ENCODE data around the gene LGR5.
"Not testable (repeated sequence)": the region's sequence is repeated elsewhere in the genome, so short reads cannot be mapped to it uniquely, and the experiment has no call there.

Gene LGR5

DNA sequence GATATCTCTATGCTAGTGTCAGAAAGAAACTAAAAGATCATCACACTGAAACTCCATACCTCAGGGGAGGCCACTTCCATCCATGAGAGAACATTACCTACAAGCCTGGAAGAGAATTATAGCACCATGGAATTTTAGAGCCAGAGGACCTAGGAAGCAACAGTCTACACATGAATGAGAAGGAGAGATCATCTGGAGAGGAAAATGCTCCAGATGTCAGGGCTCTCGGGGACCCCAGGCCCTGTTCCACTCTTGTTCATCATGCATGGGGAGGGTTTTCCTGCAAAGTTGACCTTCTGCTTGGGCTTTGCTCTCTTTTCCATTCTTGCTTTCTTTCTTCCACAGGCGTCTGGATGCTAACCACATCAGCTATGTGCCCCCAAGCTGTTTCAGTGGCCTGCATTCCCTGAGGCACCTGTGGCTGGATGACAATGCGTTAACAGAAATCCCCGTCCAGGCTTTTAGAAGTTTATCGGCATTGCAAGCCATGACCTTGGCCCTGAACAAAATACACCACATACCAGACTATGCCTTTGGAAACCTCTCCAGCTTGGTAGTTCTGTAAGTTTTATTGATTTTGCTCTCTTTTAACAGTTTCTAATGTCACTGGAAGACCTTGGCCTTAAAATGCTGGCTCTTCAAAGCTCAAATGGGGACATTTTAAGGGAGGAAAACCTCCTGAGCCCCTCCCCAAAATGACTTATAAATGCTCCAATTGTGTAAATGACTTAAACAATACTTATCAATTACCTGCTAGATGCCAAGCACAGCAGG lies 113.3 kb downstream of the LGR5 start:
- DNase-seq: no peak
- Histone ChIP-seq H3K27me3 (ENCODE audit: insufficient read depth, low read depth, severe bottlenecking) (no peaks in the 10 kb centered on the region), H3K9me3 (ENCODE audit: severe bottlenecking) (no peaks in the 10 kb centered on the region), H3K4me3 (ENCODE audit: low read depth, low read length) (no peak overlapping the region), H3K27ac (no peak overlapping the region), H3K36me3 (peaks cover 6% of the 10 kb centered on the region; the same call in 1 of the 2 replicates)
- TF ChIP-seq, protein P1, sequence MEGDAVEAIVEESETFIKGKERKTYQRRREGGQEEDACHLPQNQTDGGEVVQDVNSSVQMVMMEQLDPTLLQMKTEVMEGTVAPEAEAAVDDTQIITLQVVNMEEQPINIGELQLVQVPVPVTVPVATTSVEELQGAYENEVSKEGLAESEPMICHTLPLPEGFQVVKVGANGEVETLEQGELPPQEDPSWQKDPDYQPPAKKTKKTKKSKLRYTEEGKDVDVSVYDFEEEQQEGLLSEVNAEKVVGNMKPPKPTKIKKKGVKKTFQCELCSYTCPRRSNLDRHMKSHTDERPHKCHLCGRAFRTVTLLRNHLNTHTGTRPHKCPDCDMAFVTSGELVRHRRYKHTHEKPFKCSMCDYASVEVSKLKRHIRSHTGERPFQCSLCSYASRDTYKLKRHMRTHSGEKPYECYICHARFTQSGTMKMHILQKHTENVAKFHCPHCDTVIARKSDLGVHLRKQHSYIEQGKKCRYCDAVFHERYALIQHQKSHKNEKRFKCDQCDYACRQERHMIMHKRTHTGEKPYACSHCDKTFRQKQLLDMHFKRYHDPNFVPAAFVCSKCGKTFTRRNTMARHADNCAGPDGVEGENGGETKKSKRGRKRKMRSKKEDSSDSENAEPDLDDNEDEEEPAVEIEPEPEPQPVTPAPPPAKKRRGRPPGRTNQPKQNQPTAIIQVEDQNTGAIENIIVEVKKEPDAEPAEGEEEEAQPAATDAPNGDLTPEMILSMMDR (IDR thresholded peaks at IDR 0.05; ENCODE audit: low read depth, low read length): no peak

DNA sequence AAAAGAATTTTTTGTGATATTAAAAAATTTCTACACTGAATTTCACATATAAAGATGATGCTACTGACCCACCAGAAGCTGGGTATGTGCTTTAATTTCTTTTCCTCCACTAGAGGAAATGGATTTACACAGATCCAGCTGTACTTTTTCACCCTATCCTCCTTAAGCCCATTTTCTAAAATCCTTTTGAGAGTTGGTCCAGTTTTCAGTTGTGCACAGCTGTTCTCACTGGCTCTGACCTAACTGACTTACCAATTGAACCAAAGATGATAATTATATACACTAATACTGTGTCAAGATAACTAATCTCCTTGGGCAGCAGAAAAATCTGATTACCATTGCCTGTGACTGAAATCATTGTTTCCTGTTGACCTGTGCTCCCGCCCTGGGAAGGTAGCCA lies 115.6 kb downstream of the LGR5 start:
- peaks cover 6% of the 10 kb centered on the region; the same call in 1 of the 2 replicates for H3K36me3 ChIP-seq
- H3K27ac ChIP-seq: no peak overlapping the region
- no peak overlapping the region for H3K4me3 ChIP-seq (ENCODE audit: low read depth, low read length)
- no peak for DNase-seq
- H3K9me3 ChIP-seq (ENCODE audit: severe bottlenecking): no peaks in the 10 kb centered on the region
- TF ChIP-seq, protein P1 (IDR thresholded peaks at IDR 0.05; ENCODE audit: low read depth, low read length): no peak
- no peaks in the 10 kb centered on the region for H3K27me3 ChIP-seq (ENCODE audit: insufficient read depth, low read depth, severe bottlenecking)

DNA sequence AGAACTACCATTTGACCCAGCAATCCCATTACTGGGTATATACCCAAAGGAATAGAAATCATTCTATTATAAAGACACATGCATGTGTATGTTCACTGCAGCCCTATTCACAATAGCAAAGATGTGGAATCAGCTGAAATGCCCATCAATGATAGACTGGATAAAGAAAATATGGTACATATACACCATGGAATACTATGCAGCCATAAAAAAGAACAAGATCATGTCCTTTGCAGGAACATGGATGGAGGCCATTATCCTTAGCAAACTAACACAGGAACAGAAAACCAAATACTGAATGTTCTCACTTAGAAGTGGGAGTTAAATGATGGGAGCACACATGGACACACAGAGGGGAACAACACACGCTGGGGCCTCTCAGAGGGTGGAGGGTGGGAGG lies 116.2 kb downstream of the LGR5 start:
- H3K27ac ChIP-seq; H3K9me3 ChIP-seq (ENCODE audit: severe bottlenecking); H3K36me3 ChIP-seq; DNase-seq; H3K27me3 ChIP-seq (ENCODE audit: insufficient read depth, low read depth, severe bottlenecking); H3K4me3 ChIP-seq (ENCODE audit: low read depth, low read length): not testable (repeated sequence)

DNA sequence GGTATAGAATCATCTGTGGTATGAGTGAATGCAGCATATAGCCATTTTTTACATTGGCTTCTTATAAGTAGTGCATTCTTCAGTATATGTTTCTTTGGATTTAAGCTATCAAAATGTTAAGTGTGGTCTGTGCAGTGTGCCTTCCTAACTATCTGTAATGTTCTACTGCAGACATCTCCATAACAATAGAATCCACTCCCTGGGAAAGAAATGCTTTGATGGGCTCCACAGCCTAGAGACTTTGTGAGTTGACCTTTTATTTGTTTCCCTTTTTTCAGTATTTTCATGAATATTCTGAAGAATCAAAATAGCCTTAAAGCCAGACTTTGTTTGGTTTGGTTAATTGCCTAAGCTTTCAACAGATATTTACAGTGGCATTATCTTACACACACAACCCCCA lies 116.8 kb downstream of the LGR5 start:
- Histone ChIP-seq H3K36me3 (peaks cover 6% of the 10 kb centered on the region; the same call in 1 of the 2 replicates), H3K27ac (no peak overlapping the region), H3K4me3 (ENCODE audit: low read depth, low read length) (no peak overlapping the region), H3K27me3 (ENCODE audit: insufficient read depth, low read depth, severe bottlenecking) (no peaks in the 10 kb centered on the region), H3K9me3 (ENCODE audit: severe bottlenecking) (no peaks in the 10 kb centered on the region)
- no peak for DNase-seq
- TF ChIP-seq, protein P1 (IDR thresholded peaks at IDR 0.05; ENCODE audit: low read depth, low read length): no peak

DNA sequence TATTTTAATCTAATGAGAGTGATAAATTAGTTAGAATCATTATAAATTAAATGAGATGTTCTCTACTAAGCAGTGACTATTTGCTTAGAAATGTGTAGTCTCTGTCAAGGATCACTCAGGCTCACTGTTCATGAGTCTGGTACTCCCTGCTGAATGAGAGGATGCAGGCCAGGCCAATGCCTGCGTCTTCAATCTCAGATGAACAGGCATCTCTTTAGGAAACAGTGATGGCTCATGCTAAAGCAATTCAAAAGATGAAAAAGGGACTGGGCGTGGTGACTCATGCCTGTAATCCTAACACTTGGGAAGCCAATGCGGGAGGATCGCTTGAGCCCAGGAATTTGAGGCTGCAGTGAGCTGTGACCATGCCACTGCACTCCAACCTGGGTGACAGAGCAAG lies 117.3 kb downstream of the LGR5 start:
- Histone ChIP-seq H3K9me3 (ENCODE audit: severe bottlenecking) (no peaks in the 10 kb centered on the region), H3K36me3 (peaks cover 6% of the 10 kb centered on the region; the same call in 1 of the 2 replicates), H3K27ac (no peak overlapping the region), H3K4me3 (ENCODE audit: low read depth, low read length) (no peak overlapping the region), H3K27me3 (ENCODE audit: insufficient read depth, low read depth, severe bottlenecking) (no peaks in the 10 kb centered on the region)
- DNase-seq: no peak
- TF ChIP-seq, protein P1 (IDR thresholded peaks at IDR 0.05; ENCODE audit: low read depth, low read length): no peak

DNA sequence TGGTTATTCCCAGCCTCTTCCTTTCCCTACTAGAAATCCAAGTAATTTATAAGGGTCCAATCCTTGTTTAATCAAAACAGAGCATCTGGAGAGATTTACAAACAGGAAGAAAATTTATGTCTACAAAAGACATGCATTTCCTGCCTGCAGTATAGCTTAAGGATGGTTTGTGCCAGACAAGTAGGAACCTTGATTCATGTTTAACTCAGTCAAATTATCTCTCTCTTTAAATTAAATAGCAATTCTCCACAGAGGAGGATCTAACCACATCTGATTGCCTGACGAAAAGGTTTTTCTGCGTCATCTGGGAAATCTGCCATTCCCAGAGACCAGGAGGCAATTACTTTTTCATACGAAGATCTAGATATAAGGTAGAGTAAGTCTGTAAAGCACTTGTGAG lies 118.8 kb downstream of the LGR5 start:
- Histone ChIP-seq H3K36me3 (peaks cover 3% of the 10 kb centered on the region; the same call in 1 of the 2 replicates), H3K27me3 (ENCODE audit: insufficient read depth, low read depth, severe bottlenecking) (no peaks in the 10 kb centered on the region), H3K9me3 (ENCODE audit: severe bottlenecking) (no peaks in the 10 kb centered on the region), H3K4me3 (ENCODE audit: low read depth, low read length) (no peak overlapping the region), H3K27ac (no peak overlapping the region)
- DNase-seq: no peak
- TF ChIP-seq, protein P1 (IDR thresholded peaks at IDR 0.05; ENCODE audit: low read depth, low read length): no peak

Data from WERI-Rb-1 (cell line).